PC-3 (cell line): ENCODE data around the gene STK16. TPM values are rescaled to one million over a fixed set of nuclear protein-coding genes. Genes with fewer than 3 reads are reported as not detected.

Experiments
- ATAC-seq: fragments of 200-7000 bp; cut with Tn5 transposase; 2 replicates; pipeline ENCODE4 v1.9.1; 2020; ENCODE audit warnings: mild to moderate bottlenecking, moderate library complexity
- BruUV-seq: library from RNA; stranded (reverse); fragments of 400-500 nt; replicated peaks from 2 replicates; lab custom pipeline; 2021; lab: Mats Ljungman, UMichigan
- CTCF ChIA-PET: fragments of 300-600 bp; sonication (Branson Sonifier 250); formaldehyde crosslinking; loops from one replicate; lab custom pipeline; 2022; ENCODE audit warnings: antibody characterized with exemption; lab: Charles Lee
- POLR2A ChIA-PET: fragments of 300-600 bp; sonication (Branson Sonifier 250); formaldehyde crosslinking; loops from one replicate; lab custom pipeline; 2022; ENCODE audit warnings: antibody characterized with exemption; ENCODE audit not compliant: unreplicated experiment; lab: Charles Lee
- DNase-seq: peaks from one replicate; pipeline ENCODE4 v3.0.0-alpha.2; 2015
- H2AFZ ChIP-seq: fragments of 300-600 bp; sonication (generic); 2 replicates; pipeline ENCODE4 v1.6.0; 2016; ENCODE audit warnings: antibody characterized with exemption, low read length
- H3F3A ChIP-seq: fragments of 300-600 bp; sonication (generic); one replicate; pipeline ENCODE4 v1.6.0; 2017; ENCODE audit warnings: antibody characterized with exemption, low read length, control low read depth, mild to moderate bottlenecking; ENCODE audit not compliant: unreplicated experiment
- H3K27ac ChIP-seq: fragments of 300-600 bp; sonication (generic); 2 replicates; pipeline ENCODE4 v1.5.1; 2016; ENCODE audit warnings: mild to moderate bottlenecking, low read length
- H3K27me3 ChIP-seq: fragments of 300-600 bp; sonication (generic); 2 replicates; pipeline ENCODE4 v1.6.1; 2016; ENCODE audit warnings: low read length, mixed read lengths
- H3K36me3 ChIP-seq: fragments of 300-600 bp; sonication (generic); 2 replicates; pipeline ENCODE4 v1.6.1; 2016; ENCODE audit warnings: low read depth, mixed run types, low read length, mixed read lengths
- H3K4me1 ChIP-seq: fragments of 300-600 bp; sonication (generic); 2 replicates; pipeline ENCODE4 v1.5.1; 2016; ENCODE audit warnings: low read length; ENCODE audit not compliant: insufficient read depth
- H3K4me2 ChIP-seq: fragments of 300-600 bp; sonication (generic); 2 replicates; pipeline ENCODE4 v1.6.0; 2016; ENCODE audit warnings: low read length
- H3K4me3 ChIP-seq: fragments of 300-600 bp; sonication (generic); 2 replicates; pipeline ENCODE4 v1.5.1; 2016; ENCODE audit warnings: mild to moderate bottlenecking, low read length, mixed read lengths
- H3K79me2 ChIP-seq: fragments of 300-600 bp; sonication (generic); 2 replicates; pipeline ENCODE4 v1.6.1; 2017; ENCODE audit warnings: low read length, mixed read lengths
- H3K9ac ChIP-seq: fragments of 300-600 bp; sonication (generic); 2 replicates; pipeline ENCODE4 v1.6.0; 2016; ENCODE audit warnings: mild to moderate bottlenecking, low read length
- H3K9me2 ChIP-seq: fragments of 300-600 bp; sonication (generic); replicated peaks from 2 replicates; pipeline ENCODE4 v1.6.1; 2016; ENCODE audit warnings: mixed run types, low read length, mixed read lengths
- H3K9me3 ChIP-seq: fragments of 300-600 bp; sonication (generic); 2 replicates; pipeline ENCODE4 v1.6.1; 2016; ENCODE audit warnings: low read length, mixed read lengths
- H4K20me1 ChIP-seq: fragments of 300-600 bp; sonication (generic); 2 replicates; pipeline ENCODE4 v1.6.1; 2016; ENCODE audit warnings: low read length, mixed read lengths
- EZH2 ChIP-seq: fragments of 300-600 bp; sonication (generic); IDR thresholded peaks from one replicate; pipeline ENCODE4 v1.6.1; 2017; ENCODE audit warnings: antibody characterized with exemption, mild to moderate bottlenecking, low read length; ENCODE audit not compliant: unreplicated experiment
- EZH2phosphoT487 ChIP-seq: fragments of 300-600 bp; sonication (generic); IDR thresholded peaks from 2 replicates; pipeline ENCODE4 v1.6.1; 2018; ENCODE audit warnings: mild to moderate bottlenecking, antibody characterized with exemption, low read length, borderline replicate concordance
- intact Hi-C: fragments of 100-400 bp; cut with micrococcal nuclease; formaldehyde crosslinking; loops from 2 replicates; pipeline ENCODE4 v1.9.0; 2023
- total RNA-seq: library from RNA; depleted of rRNA; stranded (reverse); fragments of >200 nt; gene quantifications from 2 replicates; pipeline ENCODE4 v1.2.3, GENCODE V29; 2014
- TF ChIP-seq, protein P1 (sequence below): fragments of 300-600 bp; sonication (generic); conservative IDR thresholded peaks from 2 replicates; pipeline ENCODE4 v1.5.1; 2017; ENCODE audit warnings: antibody characterized with exemption, low read depth, mild to moderate bottlenecking, low read length

The STK16 gene
- total RNA-seq, 1 experiment from 2014 or later = 16.3 TPM

GRCh38 chr2:219210196-219210885 lies 34.9 kb upstream of the STK16 start:
- POLR2A ChIA-PET = no interaction called here
- CTCF ChIA-PET = no interaction called here

GRCh38 chr2:219210886-219211362 lies 34.4 kb upstream of the STK16 start:
- intact Hi-C loops = loop anchor here (1.0 kb wide), 1 partner anchor 51 kb away; the partner anchor contains the start of gene NHEJ1
- no peak overlapping the region for H3K27ac ChIP-seq
- no peaks in the 10 kb centered on the region for H4K20me1 ChIP-seq
- H2AFZ ChIP-seq = no peak overlapping the region
- H3K36me3 ChIP-seq = peaks cover 4% of the 10 kb centered on the region
- DNase-seq (peak; percentile 0), ATAC-seq (no peak)
- ChIA-PET CTCF (interaction anchor here (0.6 kb wide), 1 partner anchor 94 kb away, joined by 3 read pairs; no protein-coding TSS in a partner anchor), POLR2A (no interaction called here)
- no peak overlapping the region for H3K9ac ChIP-seq
- H3K4me3 ChIP-seq = no peak overlapping the region
- peaks cover 6% of the 10 kb centered on the region; the same call in 1 of the 2 replicates for H3K79me2 ChIP-seq
- H3K9me2 ChIP-seq = no peaks in the 10 kb centered on the region
- no TSS peak for BruUV-seq
- TF ChIP-seq EZH2phosphoT487 = no peak
- TF ChIP-seq EZH2 = no peak
- TF ChIP-seq, protein P1, sequence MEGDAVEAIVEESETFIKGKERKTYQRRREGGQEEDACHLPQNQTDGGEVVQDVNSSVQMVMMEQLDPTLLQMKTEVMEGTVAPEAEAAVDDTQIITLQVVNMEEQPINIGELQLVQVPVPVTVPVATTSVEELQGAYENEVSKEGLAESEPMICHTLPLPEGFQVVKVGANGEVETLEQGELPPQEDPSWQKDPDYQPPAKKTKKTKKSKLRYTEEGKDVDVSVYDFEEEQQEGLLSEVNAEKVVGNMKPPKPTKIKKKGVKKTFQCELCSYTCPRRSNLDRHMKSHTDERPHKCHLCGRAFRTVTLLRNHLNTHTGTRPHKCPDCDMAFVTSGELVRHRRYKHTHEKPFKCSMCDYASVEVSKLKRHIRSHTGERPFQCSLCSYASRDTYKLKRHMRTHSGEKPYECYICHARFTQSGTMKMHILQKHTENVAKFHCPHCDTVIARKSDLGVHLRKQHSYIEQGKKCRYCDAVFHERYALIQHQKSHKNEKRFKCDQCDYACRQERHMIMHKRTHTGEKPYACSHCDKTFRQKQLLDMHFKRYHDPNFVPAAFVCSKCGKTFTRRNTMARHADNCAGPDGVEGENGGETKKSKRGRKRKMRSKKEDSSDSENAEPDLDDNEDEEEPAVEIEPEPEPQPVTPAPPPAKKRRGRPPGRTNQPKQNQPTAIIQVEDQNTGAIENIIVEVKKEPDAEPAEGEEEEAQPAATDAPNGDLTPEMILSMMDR = no peak
- no peaks in the 10 kb centered on the region for H3K27me3 ChIP-seq
- no peaks in the 10 kb centered on the region for H3F3A ChIP-seq
- H3K4me1 ChIP-seq = peaks cover 19% of the 10 kb centered on the region
- H3K4me2 ChIP-seq = no peak overlapping the region
- H3K9me3 ChIP-seq = no peaks in the 10 kb centered on the region

More at GRCh38 chr2:219210196-219210885, 34.9 kb upstream of the STK16 start:
- Histone ChIP-seq H3K9ac (no peak overlapping the region), H4K20me1 (no peaks in the 10 kb centered on the region), H3K4me1 (peaks cover 20% of the 10 kb centered on the region), H3K9me2 (no peaks in the 10 kb centered on the region), H3K4me2 (no peak overlapping the region), H3K36me3 (peaks cover 4% of the 10 kb centered on the region), H3K4me3 (no peak overlapping the region), H3K9me3 (no peaks in the 10 kb centered on the region), H3F3A (no peaks in the 10 kb centered on the region), H3K27me3 (no peaks in the 10 kb centered on the region), H3K27ac (no peak overlapping the region), H3K79me2 (peaks cover 5% of the 10 kb centered on the region; the same call in 1 of the 2 replicates), H2AFZ (no peak overlapping the region)
- DNase-seq = peak; percentile 1
- no peak for ATAC-seq
- no peak for TF ChIP-seq EZH2
- no peak for TF ChIP-seq EZH2phosphoT487
- TF ChIP-seq, protein P1 = no peak
- intact Hi-C loops = no loop called here
- no TSS peak for BruUV-seq

- no peaks in the 10 kb centered on the region for H3K27me3 ChIP-seq
- H3K36me3 ChIP-seq = peaks cover 4% of the 10 kb centered on the region
- CTCF ChIA-PET = interaction anchor here (0.5 to 0.6 kb wide), 2 partner anchors 88 to 307 kb away, joined by 3 read pairs; no protein-coding TSS in a partner anchor
- H4K20me1 ChIP-seq = no peaks in the 10 kb centered on the region
- no peak for ATAC-seq
- H3K4me3 ChIP-seq = no peak overlapping the region
- no peaks in the 10 kb centered on the region for H3K9me3 ChIP-seq
- BruUV-seq = no TSS peak
- H3K4me1 ChIP-seq = peaks cover 13% of the 10 kb centered on the region
- TF ChIP-seq, protein P1 = no peak
- no peak for TF ChIP-seq EZH2phosphoT487
- no peak for TF ChIP-seq EZH2
- DNase-seq = no peak
- no peak overlapping the region for H3K4me2 ChIP-seq
- H3K9ac ChIP-seq = no peak overlapping the region
- no peak overlapping the region for H3K27ac ChIP-seq
- no peak overlapping the region for H2AFZ ChIP-seq
- POLR2A ChIA-PET = no interaction called here
- H3F3A ChIP-seq = peaks cover 1% of the 10 kb centered on the region
- H3K79me2 ChIP-seq = peaks cover 8% of the 10 kb centered on the region; the same call in 1 of the 2 replicates
- intact Hi-C loops = no loop called here
- no peaks in the 10 kb centered on the region for H3K9me2 ChIP-seq
Measured at GRCh38 chr2:219213026-219213415, 32.3 kb upstream of the STK16 start.
